GM12874 (cell line): Measurements from ENCODE around the gene RDH11.
A peak's percentile ranks its signal among the peaks of the same experiment; 100 is the strongest.
"Not testable (repeated sequence)": the region's sequence is repeated elsewhere in the genome, so short reads cannot be mapped to it uniquely, and the experiment has no call there.

Experiments
- CTCF ChIP-seq: IDR thresholded peaks from 2 replicates; pipeline ENCODE4 v1.5.1; 2011; ENCODE audit warnings: low read depth, mild to moderate bottlenecking, control low read depth, low read length, moderate library complexity; ENCODE audit not compliant: insufficient read depth

RDH11 gene

GRCh38 chr14:67718265-67718664 lies 22.7 kb upstream of the RDH11 start:
- TF ChIP-seq CTCF = no peak

- no peak for TF ChIP-seq CTCF
These were observed 21.5 kb upstream of the RDH11 start for GRCh38 chr14:67717048-67717447.

GRCh38 chr14:67710209-67710608 lies 14.6 kb upstream of the RDH11 start:
- no peak for TF ChIP-seq CTCF

GRCh38 chr14:67705211-67705610 lies 9.6 kb upstream of the RDH11 start:
- no peak for TF ChIP-seq CTCF

- peak; percentile 72 for TF ChIP-seq CTCF
These were observed 9.0 kb upstream of the RDH11 start for GRCh38 chr14:67704484-67705089.

- TF ChIP-seq CTCF = no peak
These were observed 8.4 kb upstream of the RDH11 start for GRCh38 chr14:67703997-67704396.

- TF ChIP-seq CTCF = not testable (repeated sequence)
These were observed 5.9 kb upstream of the RDH11 start, which contains the start of gene RDH12 for GRCh38 chr14:67701492-67701891. Gene RDH12, plus strand, starts transcription at chr14:67701886. Its CDS starts 20,757 bp downstream, at chr14:67722643.
